Measurements from ENCODE around the gene UBE2L3. TPM values are rescaled to one million over a fixed set of nuclear protein-coding genes. Genes with fewer than 3 reads are reported as not detected.

Gene UBE2L3
- total and polyA plus RNA-seq, 2 of the 13 experiments (the other 11 are each of a cell fraction or from before 2014, with no cell fraction given), result 30.2 to 58.1 TPM

DNA sequence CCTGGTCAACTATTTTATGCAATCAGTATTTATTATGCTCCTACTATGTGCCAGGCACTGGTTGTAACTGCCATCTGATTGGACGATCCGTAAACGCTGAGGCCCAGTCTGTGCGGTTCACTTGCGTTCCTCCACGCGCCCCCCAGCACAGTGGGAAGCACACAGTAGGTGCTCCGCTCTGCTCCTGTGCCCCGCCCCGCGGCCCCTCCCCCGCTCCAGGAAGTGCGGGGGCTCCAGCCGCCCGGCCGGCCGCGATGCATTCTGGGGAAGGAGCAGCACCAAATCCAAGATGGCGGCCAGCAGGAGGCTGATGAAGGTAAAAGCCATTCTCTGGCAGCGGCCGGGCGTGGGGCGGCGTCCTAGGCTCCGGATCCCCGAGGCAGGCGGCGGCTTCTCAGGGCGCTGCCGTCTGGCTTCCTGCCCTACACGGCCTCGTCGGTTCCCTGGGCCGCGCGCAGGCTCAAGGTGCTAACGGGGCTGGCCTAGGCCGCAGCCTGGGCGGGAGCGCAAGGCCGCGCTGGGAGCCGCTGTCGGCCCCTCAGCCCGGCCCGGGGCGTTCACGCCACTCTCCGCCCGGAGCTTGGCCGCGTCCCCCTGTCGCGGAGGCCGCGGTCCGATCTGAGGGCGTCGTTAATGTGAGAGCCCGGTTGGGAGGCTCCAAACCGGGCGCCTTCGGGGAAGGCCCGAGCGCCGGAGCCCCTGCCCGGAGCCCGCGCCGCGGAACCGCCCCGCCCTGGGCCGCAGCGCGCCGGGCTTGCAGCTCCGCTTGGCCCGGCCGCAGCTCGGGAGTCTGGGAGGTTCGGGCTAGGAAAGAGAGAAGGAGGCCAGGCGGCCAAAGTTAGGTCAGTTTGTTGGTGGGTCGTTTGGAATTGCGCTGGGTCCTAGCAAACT, at the start of gene UBE2L3 (continued):
- TF ChIP-seq, protein P1, sequence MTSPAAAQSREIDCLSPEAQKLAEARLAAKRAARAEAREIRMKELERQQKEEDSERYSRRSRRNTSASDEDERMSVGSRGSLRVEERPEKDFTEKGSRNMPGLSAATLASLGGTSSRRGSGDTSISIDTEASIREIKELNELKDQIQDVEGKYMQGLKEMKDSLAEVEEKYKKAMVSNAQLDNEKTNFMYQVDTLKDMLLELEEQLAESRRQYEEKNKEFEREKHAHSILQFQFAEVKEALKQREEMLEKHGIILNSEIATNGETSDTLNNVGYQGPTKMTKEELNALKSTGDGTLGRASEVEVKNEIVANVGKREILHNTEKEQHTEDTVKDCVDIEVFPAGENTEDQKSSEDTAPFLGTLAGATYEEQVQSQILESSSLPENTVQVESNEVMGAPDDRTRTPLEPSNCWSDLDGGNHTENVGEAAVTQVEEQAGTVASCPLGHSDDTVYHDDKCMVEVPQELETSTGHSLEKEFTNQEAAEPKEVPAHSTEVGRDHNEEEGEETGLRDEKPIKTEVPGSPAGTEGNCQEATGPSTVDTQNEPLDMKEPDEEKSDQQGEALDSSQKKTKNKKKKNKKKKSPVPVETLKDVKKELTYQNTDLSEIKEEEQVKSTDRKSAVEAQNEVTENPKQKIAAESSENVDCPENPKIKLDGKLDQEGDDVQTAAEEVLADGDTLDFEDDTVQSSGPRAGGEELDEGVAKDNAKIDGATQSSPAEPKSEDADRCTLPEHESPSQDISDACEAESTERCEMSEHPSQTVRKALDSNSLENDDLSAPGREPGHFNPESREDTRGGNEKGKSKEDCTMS (CRISPR knock-in tag; conservative IDR thresholded peaks at IDR 0.05), result no peak
- TF ChIP-seq TARDBP (CRISPR knock-in tag; IDR thresholded peaks at IDR 0.05) (peak; percentile 63; the same call in 1 of the 2 replicates), NR1H2 (CRISPR knock-in tag; IDR thresholded peaks at IDR 0.05; ENCODE audit: borderline replicate concordance, low read depth) (peak; percentile 53; the same call in 1 of the 2 replicates), HDAC2 (CRISPR knock-in tag; IDR thresholded peaks at IDR 0.05) (peak; percentile 74; the same call in 1 of the 2 replicates), ASH2L (IDR thresholded peaks at IDR 0.05; ENCODE audit: insufficient read length, low read depth, low read length) (peak; percentile 81), ARNT2 (CRISPR knock-in tag; IDR thresholded peaks at IDR 0.05; ENCODE audit: low read depth) (peak; percentile 82), MIER2 (CRISPR knock-in tag; IDR thresholded peaks at IDR 0.05) (no peak)
- TF ChIP-seq, protein P2, sequence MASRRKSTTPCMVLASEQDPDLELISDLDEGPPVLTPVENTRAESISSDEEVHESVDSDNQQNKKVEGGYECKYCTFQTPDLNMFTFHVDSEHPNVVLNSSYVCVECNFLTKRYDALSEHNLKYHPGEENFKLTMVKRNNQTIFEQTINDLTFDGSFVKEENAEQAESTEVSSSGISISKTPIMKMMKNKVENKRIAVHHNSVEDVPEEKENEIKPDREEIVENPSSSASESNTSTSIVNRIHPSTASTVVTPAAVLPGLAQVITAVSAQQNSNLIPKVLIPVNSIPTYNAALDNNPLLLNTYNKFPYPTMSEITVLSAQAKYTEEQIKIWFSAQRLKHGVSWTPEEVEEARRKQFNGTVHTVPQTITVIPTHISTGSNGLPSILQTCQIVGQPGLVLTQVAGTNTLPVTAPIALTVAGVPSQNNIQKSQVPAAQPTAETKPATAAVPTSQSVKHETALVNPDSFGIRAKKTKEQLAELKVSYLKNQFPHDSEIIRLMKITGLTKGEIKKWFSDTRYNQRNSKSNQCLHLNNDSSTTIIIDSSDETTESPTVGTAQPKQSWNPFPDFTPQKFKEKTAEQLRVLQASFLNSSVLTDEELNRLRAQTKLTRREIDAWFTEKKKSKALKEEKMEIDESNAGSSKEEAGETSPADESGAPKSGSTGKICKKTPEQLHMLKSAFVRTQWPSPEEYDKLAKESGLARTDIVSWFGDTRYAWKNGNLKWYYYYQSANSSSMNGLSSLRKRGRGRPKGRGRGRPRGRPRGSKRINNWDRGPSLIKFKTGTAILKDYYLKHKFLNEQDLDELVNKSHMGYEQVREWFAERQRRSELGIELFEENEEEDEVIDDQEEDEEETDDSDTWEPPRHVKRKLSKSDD (CRISPR knock-in tag; IDR thresholded peaks at IDR 0.05; ENCODE audit: low read depth), result peak; percentile 82
- TF ChIP-seq, protein P3, sequence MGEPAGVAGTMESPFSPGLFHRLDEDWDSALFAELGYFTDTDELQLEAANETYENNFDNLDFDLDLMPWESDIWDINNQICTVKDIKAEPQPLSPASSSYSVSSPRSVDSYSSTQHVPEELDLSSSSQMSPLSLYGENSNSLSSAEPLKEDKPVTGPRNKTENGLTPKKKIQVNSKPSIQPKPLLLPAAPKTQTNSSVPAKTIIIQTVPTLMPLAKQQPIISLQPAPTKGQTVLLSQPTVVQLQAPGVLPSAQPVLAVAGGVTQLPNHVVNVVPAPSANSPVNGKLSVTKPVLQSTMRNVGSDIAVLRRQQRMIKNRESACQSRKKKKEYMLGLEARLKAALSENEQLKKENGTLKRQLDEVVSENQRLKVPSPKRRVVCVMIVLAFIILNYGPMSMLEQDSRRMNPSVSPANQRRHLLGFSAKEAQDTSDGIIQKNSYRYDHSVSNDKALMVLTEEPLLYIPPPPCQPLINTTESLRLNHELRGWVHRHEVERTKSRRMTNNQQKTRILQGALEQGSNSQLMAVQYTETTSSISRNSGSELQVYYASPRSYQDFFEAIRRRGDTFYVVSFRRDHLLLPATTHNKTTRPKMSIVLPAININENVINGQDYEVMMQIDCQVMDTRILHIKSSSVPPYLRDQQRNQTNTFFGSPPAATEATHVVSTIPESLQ (CRISPR knock-in tag; conservative IDR thresholded peaks at IDR 0.05), result peak; percentile 43; the same call in 1 of the 2 replicates
- TF ChIP-seq, protein P4, sequence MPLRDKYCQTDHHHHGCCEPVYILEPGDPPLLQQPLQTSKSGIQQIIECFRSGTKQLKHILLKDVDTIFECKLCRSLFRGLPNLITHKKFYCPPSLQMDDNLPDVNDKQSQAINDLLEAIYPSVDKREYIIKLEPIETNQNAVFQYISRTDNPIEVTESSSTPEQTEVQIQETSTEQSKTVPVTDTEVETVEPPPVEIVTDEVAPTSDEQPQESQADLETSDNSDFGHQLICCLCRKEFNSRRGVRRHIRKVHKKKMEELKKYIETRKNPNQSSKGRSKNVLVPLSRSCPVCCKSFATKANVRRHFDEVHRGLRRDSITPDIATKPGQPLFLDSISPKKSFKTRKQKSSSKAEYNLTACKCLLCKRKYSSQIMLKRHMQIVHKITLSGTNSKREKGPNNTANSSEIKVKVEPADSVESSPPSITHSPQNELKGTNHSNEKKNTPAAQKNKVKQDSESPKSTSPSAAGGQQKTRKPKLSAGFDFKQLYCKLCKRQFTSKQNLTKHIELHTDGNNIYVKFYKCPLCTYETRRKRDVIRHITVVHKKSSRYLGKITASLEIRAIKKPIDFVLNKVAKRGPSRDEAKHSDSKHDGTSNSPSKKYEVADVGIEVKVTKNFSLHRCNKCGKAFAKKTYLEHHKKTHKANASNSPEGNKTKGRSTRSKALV (CRISPR knock-in tag; IDR thresholded peaks at IDR 0.05), result peak; percentile 76
- TF ChIP-seq, protein P5, sequence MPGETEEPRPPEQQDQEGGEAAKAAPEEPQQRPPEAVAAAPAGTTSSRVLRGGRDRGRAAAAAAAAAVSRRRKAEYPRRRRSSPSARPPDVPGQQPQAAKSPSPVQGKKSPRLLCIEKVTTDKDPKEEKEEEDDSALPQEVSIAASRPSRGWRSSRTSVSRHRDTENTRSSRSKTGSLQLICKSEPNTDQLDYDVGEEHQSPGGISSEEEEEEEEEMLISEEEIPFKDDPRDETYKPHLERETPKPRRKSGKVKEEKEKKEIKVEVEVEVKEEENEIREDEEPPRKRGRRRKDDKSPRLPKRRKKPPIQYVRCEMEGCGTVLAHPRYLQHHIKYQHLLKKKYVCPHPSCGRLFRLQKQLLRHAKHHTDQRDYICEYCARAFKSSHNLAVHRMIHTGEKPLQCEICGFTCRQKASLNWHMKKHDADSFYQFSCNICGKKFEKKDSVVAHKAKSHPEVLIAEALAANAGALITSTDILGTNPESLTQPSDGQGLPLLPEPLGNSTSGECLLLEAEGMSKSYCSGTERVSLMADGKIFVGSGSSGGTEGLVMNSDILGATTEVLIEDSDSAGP (CRISPR knock-in tag; IDR thresholded peaks at IDR 0.05; ENCODE audit: borderline replicate concordance), result peak; percentile 72; the same call in 1 of the 2 replicates
- TF ChIP-seq, protein P6, sequence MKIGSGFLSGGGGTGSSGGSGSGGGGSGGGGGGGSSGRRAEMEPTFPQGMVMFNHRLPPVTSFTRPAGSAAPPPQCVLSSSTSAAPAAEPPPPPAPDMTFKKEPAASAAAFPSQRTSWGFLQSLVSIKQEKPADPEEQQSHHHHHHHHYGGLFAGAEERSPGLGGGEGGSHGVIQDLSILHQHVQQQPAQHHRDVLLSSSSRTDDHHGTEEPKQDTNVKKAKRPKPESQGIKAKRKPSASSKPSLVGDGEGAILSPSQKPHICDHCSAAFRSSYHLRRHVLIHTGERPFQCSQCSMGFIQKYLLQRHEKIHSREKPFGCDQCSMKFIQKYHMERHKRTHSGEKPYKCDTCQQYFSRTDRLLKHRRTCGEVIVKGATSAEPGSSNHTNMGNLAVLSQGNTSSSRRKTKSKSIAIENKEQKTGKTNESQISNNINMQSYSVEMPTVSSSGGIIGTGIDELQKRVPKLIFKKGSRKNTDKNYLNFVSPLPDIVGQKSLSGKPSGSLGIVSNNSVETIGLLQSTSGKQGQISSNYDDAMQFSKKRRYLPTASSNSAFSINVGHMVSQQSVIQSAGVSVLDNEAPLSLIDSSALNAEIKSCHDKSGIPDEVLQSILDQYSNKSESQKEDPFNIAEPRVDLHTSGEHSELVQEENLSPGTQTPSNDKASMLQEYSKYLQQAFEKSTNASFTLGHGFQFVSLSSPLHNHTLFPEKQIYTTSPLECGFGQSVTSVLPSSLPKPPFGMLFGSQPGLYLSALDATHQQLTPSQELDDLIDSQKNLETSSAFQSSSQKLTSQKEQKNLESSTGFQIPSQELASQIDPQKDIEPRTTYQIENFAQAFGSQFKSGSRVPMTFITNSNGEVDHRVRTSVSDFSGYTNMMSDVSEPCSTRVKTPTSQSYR (CRISPR knock-in tag; IDR thresholded peaks at IDR 0.05; ENCODE audit: borderline replicate concordance), result peak; percentile 99
